Measurements from ENCODE around the gene CLDN19.

Gene CLDN19

GRCh38 chr1:42742141-42742540, 2.1 kb upstream of the CLDN19 start (continued):
- TF ChIP-seq CREB5 (CRISPR knock-in tag; IDR thresholded peaks at IDR 0.05; ENCODE audit: low read depth) = no peak
- no peak for TF ChIP-seq GLIS3 (CRISPR knock-in tag; IDR thresholded peaks at IDR 0.05)
- no peak for TF ChIP-seq ARNTL (CRISPR knock-in tag; IDR thresholded peaks at IDR 0.05; ENCODE audit: borderline replicate concordance, low read depth)
- TF ChIP-seq ZFP30 (CRISPR knock-in tag; IDR thresholded peaks at IDR 0.05) = no peak

GRCh38 chr1:42741706-42742105, 1.7 kb upstream of the CLDN19 start:
- no peak for ATAC-seq
- TF ChIP-seq TOX (CRISPR knock-in tag; IDR thresholded peaks at IDR 0.05; ENCODE audit: borderline replicate concordance) (no peak), ZNF8 (CRISPR knock-in tag; IDR thresholded peaks at IDR 0.05) (no peak)

GRCh38 chr1:42740851-42741580, 980 bp upstream of the CLDN19 start:
- TF ChIP-seq BACH2 (CRISPR knock-in tag; IDR thresholded peaks at IDR 0.05; ENCODE audit: borderline replicate concordance) = no peak
- TF ChIP-seq PPARA (CRISPR knock-in tag; IDR thresholded peaks at IDR 0.05; ENCODE audit: borderline replicate concordance) = no peak
- TF ChIP-seq CREB5 (CRISPR knock-in tag; IDR thresholded peaks at IDR 0.05; ENCODE audit: low read depth) = no peak
- TF ChIP-seq PATZ1 (CRISPR knock-in tag; IDR thresholded peaks at IDR 0.05; ENCODE audit: borderline replicate concordance) = no peak
- TF ChIP-seq ESRRG (CRISPR knock-in tag; IDR thresholded peaks at IDR 0.05) = no peak
- TF ChIP-seq GLIS3 (CRISPR knock-in tag; IDR thresholded peaks at IDR 0.05) = no peak
- no peak for TF ChIP-seq POU6F1 (CRISPR knock-in tag; IDR thresholded peaks at IDR 0.05; ENCODE audit: borderline replicate concordance, low read depth)
- no peak for TF ChIP-seq ARNTL (CRISPR knock-in tag; IDR thresholded peaks at IDR 0.05; ENCODE audit: borderline replicate concordance, low read depth)
- no peak for ATAC-seq

- TF ChIP-seq CSRNP3 (CRISPR knock-in tag; IDR thresholded peaks at IDR 0.05) (no peak), SNAI2 (CRISPR knock-in tag; IDR thresholded peaks at IDR 0.05) (no peak), RARB (CRISPR knock-in tag; IDR thresholded peaks at IDR 0.05) (no peak), PATZ1 (CRISPR knock-in tag; IDR thresholded peaks at IDR 0.05; ENCODE audit: borderline replicate concordance) (no peak), BACH2 (CRISPR knock-in tag; IDR thresholded peaks at IDR 0.05; ENCODE audit: borderline replicate concordance) (no peak), POU6F1 (CRISPR knock-in tag; IDR thresholded peaks at IDR 0.05; ENCODE audit: borderline replicate concordance, low read depth) (no peak), TCF4 (CRISPR knock-in tag; IDR thresholded peaks at IDR 0.05; ENCODE audit: borderline replicate concordance) (no peak), ARNTL (CRISPR knock-in tag; IDR thresholded peaks at IDR 0.05; ENCODE audit: borderline replicate concordance, low read depth) (no peak), ZNF565 (CRISPR knock-in tag; conservative IDR thresholded peaks at IDR 0.05; ENCODE audit: low read depth) (no peak), PPARA (CRISPR knock-in tag; IDR thresholded peaks at IDR 0.05; ENCODE audit: borderline replicate concordance) (no peak), CSDC2 (CRISPR knock-in tag; IDR thresholded peaks at IDR 0.05) (no peak), GLIS3 (CRISPR knock-in tag; IDR thresholded peaks at IDR 0.05) (no peak), OSR1 (CRISPR knock-in tag; IDR thresholded peaks at IDR 0.05) (no peak), ZC3H10 (CRISPR knock-in tag; IDR thresholded peaks at IDR 0.05) (no peak), ISL1 (CRISPR knock-in tag; IDR thresholded peaks at IDR 0.05) (no peak), TOX (CRISPR knock-in tag; IDR thresholded peaks at IDR 0.05; ENCODE audit: borderline replicate concordance) (no peak)
Measured at GRCh38 chr1:42738678-42739226, 1.3 kb downstream of the CLDN19 start.

More at GRCh38 chr1:42738678-42739226, 1.3 kb downstream of the CLDN19 start:
- ATAC-seq = no peak

Data from SK-N-SH treated with all-trans-retinoic acid at 6 μM for 48 hours (cell line).